Large intestine (tissue), 3 donors: ENCODE data around the gene RFK. TPM values are rescaled to one million over a fixed set of nuclear protein-coding genes. Genes with fewer than 3 reads are reported as not detected.
"Not testable (repeated sequence)": the region's sequence is repeated elsewhere in the genome, so short reads cannot be mapped to it uniquely, and the experiment has no call there.

Experiments used
- DNase-seq, 2 donors: peaks; one replicate each; pipeline versions ENCODE4 v3.0.0 to v3.0.0-alpha.2; 2013
- H3K27ac ChIP-seq: one replicate; pipeline ENCODE4 v1.5.1; 2013; ENCODE audit warnings: low read length
- H3K27me3 ChIP-seq: 2 replicates; pipeline ENCODE4 v1.6.1; 2013; ENCODE audit warnings: low read length; ENCODE audit not compliant: control insufficient read depth, insufficient read depth
- H3K36me3 ChIP-seq: 2 replicates; pipeline ENCODE4 v1.6.1; 2013; ENCODE audit warnings: low read length; ENCODE audit not compliant: control insufficient read depth, insufficient read depth
- H3K4me1 ChIP-seq: one replicate; pipeline ENCODE4 v1.6.1; 2013; ENCODE audit warnings: low read length; ENCODE audit not compliant: control insufficient read depth, insufficient read depth
- H3K4me3 ChIP-seq: one replicate; pipeline ENCODE4 v1.5.1; 2013; ENCODE audit warnings: low read length
- H3K9me3 ChIP-seq: one replicate; pipeline ENCODE4 v1.6.1; 2013; ENCODE audit warnings: mild to moderate bottlenecking, low read depth, low read length, moderate library complexity; ENCODE audit not compliant: control insufficient read depth
- WGBS: methylation state at CpG from one replicate; pipeline ENCODE4 v1.1.5; 2013; ENCODE audit warnings: low lambda C conversion rate; ENCODE audit not compliant: insufficient coverage; 5-methylcytosine and 5-hydroxymethylcytosine counted together
- polyA plus RNA-seq: library from polyadenylated mRNA; unstranded; fragments of 120-200 nt; gene quantifications from one replicate; pipeline ENCODE4 v1.2.1, GENCODE V29; 2013

The RFK gene
- polyA plus RNA-seq, 1 donor, result 58.8 TPM

- H3K4me1 ChIP-seq, result peaks cover 45% of the 10 kb centered on the region
- DNase-seq, result no peak
- no peaks in the 10 kb centered on the region for H3K27me3 ChIP-seq
- H3K36me3 ChIP-seq, result no peaks in the 10 kb centered on the region
- H3K27ac ChIP-seq, result peak overlapping the region; percentile 84
- no peaks in the 10 kb centered on the region for H3K9me3 ChIP-seq
- H3K4me3 ChIP-seq, result no peak overlapping the region
Measured at GRCh38 chr9:76372336-76372735, 21.9 kb downstream of the RFK start.

DNA sequence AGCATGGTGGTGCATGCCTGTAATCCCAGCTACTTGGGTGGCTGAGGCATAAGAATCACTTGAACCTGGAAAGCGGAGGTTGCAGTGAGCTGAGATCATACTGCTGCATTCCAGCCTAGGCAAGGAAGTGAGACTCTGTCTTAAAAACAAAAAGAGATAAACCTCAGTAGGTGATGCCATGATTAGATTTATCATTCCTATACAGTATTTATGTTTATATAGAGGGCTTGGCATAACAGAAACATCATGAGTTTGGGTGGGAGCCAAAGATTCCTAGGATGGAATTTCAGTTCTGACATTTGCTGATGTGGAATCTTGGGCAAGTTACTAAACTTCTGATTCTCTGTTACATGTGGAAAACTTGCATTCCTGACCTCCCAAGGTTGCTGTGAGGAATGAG is 22.3 kb downstream of the RFK start:
- no peak for DNase-seq
- Histone ChIP-seq H3K36me3 (no peaks in the 10 kb centered on the region), H3K4me3 (no peak overlapping the region), H3K4me1 (peaks cover 45% of the 10 kb centered on the region), H3K27ac (no peak overlapping the region), H3K9me3 (no peaks in the 10 kb centered on the region), H3K27me3 (no peaks in the 10 kb centered on the region)
- no CpG with 5 or more reads among the region's 1 CpG for WGBS

GRCh38 chr9:76370396-76371023 is 23.7 kb downstream of the RFK start:
- 100% methylated on average over 1 of the region's 3 CpGs for WGBS
- Histone ChIP-seq H3K4me3 (no peak overlapping the region), H3K9me3 (no peaks in the 10 kb centered on the region), H3K4me1 (peaks cover 45% of the 10 kb centered on the region), H3K27ac (no peak overlapping the region), H3K27me3 (no peaks in the 10 kb centered on the region), H3K36me3 (no peaks in the 10 kb centered on the region)
- no peak for DNase-seq

GRCh38 chr9:76369583-76369982 is 24.6 kb downstream of the RFK start:
- Histone ChIP-seq H3K4me1 (peaks cover 39% of the 10 kb centered on the region), H3K36me3 (no peaks in the 10 kb centered on the region), H3K4me3 (no peak overlapping the region), H3K27ac (peak overlapping the region; percentile 16), H3K9me3 (no peaks in the 10 kb centered on the region), H3K27me3 (no peaks in the 10 kb centered on the region)
- peak in 1 of 2 donors; percentile 62 for DNase-seq
- WGBS, result no CpG with 5 or more reads among the region's 4 CpGs

GRCh38 chr9:76366275-76366674 is 28.0 kb downstream of the RFK start:
- H3K27ac ChIP-seq, result no peak overlapping the region
- DNase-seq, result peak in 1 of 2 donors; percentile 18
- H3K9me3 ChIP-seq, result no peaks in the 10 kb centered on the region
- peaks cover 30% of the 10 kb centered on the region for H3K4me1 ChIP-seq
- H3K27me3 ChIP-seq, result no peaks in the 10 kb centered on the region
- no peak overlapping the region for H3K4me3 ChIP-seq
- WGBS, result no CpG with 5 or more reads among the region's 4 CpGs
- no peaks in the 10 kb centered on the region for H3K36me3 ChIP-seq

GRCh38 chr9:76365028-76365427 is 29.2 kb downstream of the RFK start:
- Histone ChIP-seq H3K9me3 (no peaks in the 10 kb centered on the region), H3K36me3 (peaks cover 5% of the 10 kb centered on the region), H3K27ac (no peak overlapping the region), H3K4me3 (no peak overlapping the region), H3K4me1 (peaks cover 30% of the 10 kb centered on the region), H3K27me3 (no peaks in the 10 kb centered on the region)
- DNase-seq, result no peak
- no CpG with 5 or more reads among the region's 1 CpG for WGBS

- Histone ChIP-seq H3K36me3 (peaks cover 14% of the 10 kb centered on the region), H3K4me1 (peaks cover 19% of the 10 kb centered on the region), H3K27ac (peak overlapping the region; percentile 84), H3K9me3 (no peaks in the 10 kb centered on the region), H3K4me3 (no peak overlapping the region), H3K27me3 (no peaks in the 10 kb centered on the region)
- no CpG with 5 or more reads among the region's 3 CpGs for WGBS
- DNase-seq, result peak in 1 of 2 donors; percentile 75
Measured at GRCh38 chr9:76363032-76363395, 31.2 kb downstream of the RFK start.

DNA sequence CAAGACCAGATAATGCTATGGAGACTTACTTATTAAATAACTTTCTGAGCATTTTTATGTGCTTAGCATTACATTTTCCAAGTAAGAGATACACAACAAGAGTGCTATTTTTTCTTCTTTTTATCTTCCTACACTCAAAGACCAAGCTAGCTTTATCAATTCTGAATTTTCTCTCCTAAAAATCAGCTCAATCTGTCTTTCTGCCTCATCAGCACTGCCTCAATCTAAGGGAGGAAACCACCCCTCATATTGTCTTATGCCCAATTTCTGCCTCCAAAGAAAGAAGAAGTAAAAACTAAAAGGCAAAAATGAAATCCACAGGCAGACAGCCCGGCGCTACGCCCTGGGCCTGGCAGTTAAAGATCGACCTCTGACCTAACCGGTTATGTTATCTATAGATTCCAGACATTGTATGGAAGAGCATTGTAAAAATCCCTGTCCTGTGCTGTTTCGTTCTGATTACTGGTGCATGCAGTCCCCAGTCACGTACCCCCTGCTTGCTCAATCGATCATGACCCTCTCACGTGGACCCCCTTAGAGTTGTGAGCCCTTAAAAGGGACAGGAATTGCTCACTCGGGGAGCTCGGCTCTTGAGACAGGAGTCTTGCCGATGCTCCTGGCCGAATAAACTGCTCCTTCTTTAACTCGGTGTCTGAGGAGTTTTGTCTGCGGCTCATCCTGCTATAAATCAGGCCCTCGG is 31.7 kb downstream of the RFK start:
- not testable (repeated sequence) for H3K9me3 ChIP-seq, H3K4me3 ChIP-seq, H3K27me3 ChIP-seq
- Histone ChIP-seq H3K4me1 (peaks cover 19% of the 10 kb centered on the region), H3K36me3 (peaks cover 19% of the 10 kb centered on the region), H3K27ac (peak overlapping the region; percentile 84)
- WGBS, result 0% methylated on average over 1 of the region's 16 CpGs
- DNase-seq, result peak; percentile 23 to 74

DNA sequence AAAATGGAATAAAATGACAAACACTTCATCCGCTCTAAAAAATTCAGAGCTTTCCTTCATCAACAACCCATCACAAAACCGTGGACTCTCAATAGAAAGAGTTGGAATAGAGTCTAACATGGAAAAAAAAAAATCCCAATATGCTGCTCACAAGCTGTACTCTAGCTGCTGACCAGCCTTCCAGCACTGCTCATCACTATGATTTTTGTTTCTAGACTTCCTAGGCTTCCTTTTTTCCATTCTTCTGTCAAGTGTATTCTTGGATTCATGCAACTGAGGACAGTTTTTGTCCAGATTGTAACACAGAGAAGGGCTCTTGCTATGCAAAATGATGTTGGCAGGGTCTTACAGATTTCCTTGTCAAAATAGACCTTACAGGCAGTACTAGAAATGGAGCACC is 34.5 kb downstream of the RFK start:
- Histone ChIP-seq H3K4me1 (peaks cover 19% of the 10 kb centered on the region), H3K36me3 (peaks cover 31% of the 10 kb centered on the region), H3K27ac (no peak overlapping the region), H3K4me3 (no peak overlapping the region), H3K27me3 (no peaks in the 10 kb centered on the region), H3K9me3 (no peaks in the 10 kb centered on the region)
- no CpG with 5 or more reads among the region's 2 CpGs for WGBS
- DNase-seq, result no peak

DNA sequence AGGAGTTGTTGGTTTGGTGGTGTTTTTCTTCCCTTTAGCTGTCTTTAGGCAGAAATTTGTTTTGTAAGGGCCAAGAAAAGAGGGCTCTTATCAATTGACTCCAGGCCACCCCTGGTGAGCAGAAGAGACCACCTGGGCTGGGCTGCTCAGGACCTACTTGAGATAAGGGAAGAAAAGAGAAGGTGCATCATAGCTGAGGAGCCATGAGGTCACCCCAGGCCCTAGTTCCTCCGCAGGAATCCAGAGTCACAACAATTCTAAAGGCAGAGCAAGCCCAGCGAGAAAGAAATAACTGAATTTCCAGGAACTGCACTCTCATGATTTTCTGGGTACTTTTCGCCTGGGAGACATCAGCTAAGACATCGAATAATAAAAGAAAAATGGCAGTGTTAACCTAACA is 34.9 kb downstream of the RFK start:
- no peak overlapping the region for H3K4me3 ChIP-seq

More for the DNA sequence above, 34.9 kb downstream of the RFK start:
- no peak for DNase-seq
- no peaks in the 10 kb centered on the region for H3K27me3 ChIP-seq
- peaks cover 34% of the 10 kb centered on the region for H3K36me3 ChIP-seq
- WGBS, result 90% methylated on average over 2 of the region's 4 CpGs
- H3K27ac ChIP-seq, result no peak overlapping the region
- H3K9me3 ChIP-seq, result no peaks in the 10 kb centered on the region
- peaks cover 19% of the 10 kb centered on the region for H3K4me1 ChIP-seq
